GM18907 (cell line): Measurements from ENCODE around the gene INSC.
"Not testable (repeated sequence)": the region's sequence is repeated elsewhere in the genome, so short reads cannot be mapped to it uniquely, and the experiment has no call there.

ENCODE experiments used
- ATAC-seq: cut with Tn5 transposase; IDR thresholded peaks from one replicate; pipeline ENCODE4 v1.9.1; 2021; ENCODE audit warnings: mild to moderate bottlenecking, moderate library complexity; ENCODE audit not compliant: unreplicated experiment

INSC gene, protein sequence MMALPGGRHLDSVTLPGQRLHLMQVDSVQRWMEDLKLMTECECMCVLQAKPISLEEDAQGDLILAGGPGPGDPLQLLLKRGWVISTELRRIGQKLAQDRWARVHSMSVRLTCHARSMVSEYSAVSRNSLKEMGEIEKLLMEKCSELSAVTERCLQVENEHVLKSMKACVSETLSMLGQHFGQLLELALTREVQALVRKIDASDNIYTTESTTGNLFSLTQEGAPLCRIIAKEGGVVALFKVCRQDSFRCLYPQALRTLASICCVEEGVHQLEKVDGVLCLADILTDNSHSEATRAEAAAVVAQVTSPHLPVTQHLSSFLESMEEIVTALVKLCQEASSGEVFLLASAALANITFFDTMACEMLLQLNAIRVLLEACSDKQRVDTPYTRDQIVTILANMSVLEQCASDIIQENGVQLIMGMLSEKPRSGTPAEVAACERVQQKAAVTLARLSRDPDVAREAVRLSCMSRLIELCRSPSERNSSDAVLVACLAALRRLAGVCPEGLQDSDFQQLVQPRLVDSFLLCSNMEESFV

DNA sequence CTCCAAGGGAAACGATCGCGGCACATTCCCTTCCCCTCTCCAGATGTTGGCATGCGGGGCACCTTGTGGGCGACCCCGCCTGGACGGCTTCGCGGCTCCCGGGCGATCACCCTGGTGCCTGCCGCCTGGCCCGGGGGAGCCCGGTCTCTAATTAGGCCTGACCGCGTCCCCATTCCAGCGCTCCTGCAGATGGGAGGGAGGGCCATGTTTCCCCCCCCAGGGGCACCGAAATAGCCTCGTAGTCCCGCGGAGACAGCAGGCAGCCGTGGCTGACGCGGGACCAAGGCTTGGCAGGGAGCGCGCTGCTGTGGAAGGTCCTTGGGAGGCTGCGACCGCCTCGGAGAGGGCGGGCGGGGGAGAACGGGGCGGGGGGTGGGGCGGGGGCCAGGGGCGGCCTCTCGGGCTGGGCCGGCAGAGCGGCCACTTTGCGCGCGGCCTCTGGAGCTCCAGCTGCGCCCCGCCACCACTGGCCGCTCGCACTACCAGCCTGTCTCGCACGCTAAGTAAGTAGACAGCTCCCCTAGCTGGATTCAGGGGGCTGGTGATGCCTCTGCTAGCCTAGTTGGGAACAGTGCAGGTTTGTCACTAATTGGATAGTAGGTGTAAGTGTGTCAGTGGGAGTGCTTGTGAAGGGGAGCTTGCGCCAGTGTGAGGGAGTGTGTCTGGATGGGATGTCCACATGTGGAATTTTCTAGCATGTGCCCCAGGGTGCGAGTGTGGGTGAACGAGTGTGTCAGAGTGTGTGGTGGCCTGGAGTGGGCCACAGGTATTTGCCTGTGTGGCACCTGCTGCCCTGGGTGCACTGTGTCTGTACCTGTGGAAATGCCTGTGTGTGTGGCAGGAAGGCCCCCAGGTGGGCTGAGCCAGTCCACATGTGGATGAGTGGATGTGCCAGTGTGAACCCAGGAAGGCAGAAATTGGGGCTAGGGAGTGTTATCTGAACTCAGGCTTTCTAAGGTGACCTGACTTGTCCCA lies at the start of gene INSC:
Gene INSC (plus strand): TSS at position 423 of the 975 bp plus-strand sequence. CDS start 34,252 bp downstream, outside the sequence.
- no peak for ATAC-seq

DNA sequence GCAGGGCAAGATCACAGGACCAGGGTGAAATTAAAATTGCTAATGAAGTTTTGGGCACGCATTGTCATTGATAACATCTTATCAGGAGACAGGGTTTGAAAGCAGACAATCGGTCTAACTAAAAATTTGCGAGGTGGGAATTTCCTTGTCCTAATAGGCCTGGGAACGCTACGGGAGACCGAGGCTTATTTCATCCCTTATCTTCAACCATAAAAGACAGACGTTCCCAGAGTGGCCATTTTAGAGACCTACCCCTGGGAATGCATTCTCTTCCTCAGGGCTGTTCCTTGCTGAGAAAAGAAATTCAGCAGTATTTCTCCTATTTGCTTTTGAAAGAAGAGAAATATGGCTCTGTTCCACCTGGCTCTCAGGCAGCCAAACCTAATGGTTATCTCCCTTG lies 45.0 kb upstream of the INSC start:
- not testable (repeated sequence) for ATAC-seq

DNA sequence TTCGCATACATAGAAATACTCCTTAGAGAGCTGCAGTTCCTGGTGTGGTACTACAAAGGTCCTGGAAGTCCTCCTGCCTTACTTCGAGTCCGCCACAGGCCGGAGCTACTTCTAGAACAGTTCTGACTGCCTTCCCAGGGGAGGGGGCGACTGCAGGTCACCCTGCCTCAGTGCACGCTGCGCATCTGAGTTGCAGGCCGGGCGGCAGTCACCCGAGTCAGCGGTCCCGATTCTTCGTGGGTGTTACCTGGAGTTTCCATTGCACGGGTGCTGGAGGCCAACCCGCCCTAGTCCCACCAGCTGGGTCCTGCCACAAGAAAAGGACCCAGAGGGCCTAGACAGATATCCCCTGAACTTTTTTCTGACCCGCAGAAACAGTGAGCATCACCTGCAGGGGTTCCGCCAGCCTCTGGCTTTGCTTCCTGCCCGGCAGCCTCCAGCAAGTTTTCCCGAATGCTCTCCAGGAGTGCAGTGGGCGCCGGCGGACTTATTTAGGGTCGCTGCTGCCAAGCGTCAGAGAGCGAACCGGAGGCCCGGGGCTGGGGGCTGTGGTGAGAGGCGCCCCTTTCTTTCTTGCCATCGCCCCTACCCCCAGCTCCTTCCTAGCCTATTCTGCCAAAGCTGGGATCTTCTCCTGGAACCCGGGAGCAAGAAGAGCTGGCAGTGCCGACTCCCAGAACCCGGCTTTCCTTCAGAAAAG lies 43.0 kb upstream of the INSC start:
- ATAC-seq = no peak

DNA sequence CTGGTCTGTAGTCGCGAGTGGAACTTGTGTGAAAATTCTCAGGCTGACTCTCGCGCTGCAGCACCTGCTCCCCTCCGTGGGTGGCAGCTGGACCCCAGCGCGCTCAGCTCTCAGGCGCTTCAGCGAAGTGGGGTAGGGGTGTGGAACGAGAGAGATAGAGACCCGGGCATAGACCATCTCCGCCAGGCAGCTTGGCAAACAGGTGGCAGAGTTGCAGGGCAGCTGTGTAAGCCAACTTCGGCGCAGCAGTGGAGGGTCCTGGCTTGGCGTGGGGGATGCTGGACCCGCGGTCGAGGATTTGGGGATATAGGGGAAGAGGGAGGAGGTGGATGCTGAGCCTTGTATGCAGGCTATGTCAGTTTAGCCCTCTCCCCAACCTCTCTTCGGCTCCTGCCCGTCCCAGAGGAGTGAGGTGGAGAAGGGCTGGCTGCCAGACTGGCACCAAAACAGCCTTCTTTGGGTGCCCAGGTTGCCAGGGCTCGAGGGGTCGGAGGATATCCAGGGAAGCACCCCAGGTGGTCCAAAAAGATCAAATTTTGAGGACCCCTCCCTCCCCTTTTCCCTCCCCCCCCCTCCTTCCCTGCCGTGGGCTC lies 42.1 kb upstream of the INSC start:
- no peak for ATAC-seq

DNA sequence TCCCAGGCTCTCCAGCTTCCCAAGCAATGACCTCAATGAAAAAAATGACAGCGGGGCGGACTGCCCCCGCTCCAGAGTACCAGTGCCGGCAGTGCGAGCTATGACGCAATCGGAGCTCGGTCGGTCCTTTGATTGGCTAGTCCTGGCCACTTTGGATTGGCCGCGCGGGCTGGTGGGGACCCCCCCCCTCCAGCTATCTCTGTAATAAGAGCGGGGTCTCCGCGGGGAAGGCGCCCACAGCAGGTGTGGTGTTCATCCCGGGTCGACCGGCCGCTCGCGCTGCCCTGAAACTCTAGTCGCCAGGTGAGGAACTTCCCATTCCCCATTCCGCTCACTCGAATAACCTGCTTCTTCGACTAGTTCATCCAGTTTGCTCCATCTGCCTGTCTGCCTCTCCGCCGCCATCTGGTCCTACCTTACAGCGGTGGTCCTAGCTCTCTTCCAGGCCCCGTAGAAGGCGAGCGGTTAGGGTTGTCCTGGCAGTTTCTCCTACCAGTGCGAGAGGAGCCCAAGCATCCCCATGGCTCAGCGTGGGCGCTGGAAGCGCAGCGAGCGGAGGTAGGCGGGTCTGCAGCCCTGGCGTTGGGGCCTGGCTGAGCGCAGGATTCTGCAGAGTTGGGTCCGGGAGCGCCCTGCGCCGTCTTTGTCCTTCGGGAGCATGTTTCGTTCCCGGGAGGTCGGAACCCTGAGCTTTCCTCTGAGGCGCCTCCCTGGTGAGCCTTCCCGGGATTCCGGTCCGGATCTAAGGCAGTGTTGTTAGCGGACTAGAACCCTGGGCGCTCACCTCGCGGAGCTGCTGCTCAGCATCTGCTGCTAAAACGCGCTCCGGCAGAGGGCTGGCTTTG lies 41.1 kb upstream of the INSC start, which contains the start of gene CALCB:
Gene CALCB (plus strand): TSS at position 233 of the 845 bp plus-strand sequence. CDS start 1,126 bp downstream, outside the sequence.
- ATAC-seq = no peak

DNA sequence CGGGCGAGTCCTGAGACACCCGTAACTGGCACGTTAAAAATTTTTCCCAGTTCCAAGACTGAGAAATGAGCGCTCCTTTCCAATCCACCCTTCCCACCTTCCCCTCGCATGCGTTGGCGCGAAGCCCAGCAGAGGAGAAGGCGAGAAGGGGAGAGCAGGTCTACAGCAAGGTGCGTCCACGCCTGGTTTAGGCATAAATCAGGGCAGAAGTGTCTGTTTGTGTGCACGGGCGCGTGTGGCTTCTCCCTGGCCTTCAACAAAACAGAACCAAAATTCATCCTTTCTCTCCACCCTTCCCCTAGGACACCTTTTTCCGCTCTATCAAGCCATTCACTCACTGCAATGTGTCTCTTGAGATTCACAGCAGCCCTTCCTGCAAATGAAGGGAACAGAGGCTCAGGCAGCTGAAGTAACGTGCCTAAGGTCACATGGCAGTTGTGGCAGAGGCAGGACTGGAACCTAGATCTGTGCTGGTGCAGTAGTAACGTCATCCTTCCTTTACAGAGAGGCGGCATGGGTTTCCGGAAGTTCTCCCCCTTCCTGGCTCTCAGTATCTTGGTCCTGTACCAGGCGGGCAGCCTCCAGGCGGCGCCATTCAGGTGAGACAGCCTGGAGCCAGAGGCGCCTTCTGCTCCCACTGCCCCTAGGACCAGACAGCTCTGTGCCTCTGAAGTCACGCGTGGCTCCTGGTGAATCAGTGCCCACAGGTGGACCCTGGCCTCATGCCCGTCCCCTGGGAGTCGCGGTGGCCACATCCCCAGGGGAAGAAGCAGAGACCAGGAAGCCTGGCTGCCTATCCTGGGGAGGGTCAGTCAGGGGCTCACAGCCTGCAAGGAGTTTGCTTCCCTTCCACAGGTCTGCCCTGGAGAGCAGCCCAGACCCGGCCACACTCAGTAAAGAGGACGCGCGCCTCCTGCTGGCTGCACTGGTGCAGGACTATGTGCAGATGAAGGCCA lies 40.2 kb upstream of the INSC start:
- peak; percentile 95 for ATAC-seq

DNA sequence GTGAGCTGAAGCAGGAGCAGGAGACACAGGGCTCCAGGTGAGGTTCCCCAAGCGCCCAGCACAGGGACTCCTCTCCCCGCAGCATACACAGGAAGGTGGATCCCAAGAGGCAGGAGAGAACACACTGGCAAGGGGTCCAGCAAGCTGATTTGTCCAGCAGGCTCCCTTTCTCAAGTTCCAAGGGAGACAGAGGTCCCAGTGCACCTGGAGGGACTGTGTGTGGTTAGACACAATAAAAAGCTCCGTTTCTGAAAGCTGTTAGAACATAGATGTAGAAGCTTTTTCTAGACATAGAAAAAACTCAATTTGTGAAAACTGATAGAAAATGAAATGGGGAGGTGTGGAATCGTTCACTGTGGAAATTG lies 39.6 kb upstream of the INSC start:
- no peak for ATAC-seq

DNA sequence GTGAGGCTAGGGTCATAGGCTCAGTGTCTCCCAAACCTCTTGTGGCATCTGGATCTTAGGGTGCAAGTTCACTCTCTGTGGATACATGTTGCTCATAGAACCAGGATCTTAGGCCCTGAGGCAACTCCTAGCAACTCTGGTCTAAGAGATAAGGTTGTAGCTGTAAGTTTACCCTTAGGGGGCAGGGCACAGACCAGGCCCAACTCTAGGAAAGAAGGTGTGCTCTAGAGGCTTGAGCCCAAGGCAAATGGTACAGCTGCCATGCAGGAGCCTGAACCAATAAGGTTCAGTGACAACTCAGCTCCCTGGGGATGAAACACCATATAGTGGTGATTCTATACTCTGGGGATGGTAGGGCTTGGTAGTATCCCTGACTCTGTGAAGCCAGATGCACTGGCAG lies 23.5 kb upstream of the INSC start:
- no peak for ATAC-seq

DNA sequence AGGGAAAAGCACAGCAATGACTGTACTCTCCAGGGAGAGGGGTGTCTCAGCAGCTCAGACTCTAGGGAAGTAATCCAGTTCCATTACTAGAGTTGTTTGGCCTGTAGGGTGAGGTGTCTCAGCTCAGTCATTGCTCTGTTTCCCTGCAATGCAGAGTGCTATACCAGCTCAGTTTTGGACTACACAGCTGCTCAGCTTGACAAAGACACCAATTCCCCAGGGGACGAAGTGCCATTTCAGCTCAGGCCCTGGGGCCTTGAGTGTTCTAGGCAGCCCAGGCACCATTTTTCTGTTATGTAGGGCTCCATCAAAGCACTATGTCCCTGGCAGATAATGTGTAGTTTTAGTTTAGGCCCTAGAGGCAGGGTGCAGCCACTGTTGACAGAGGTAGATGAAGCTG lies 23.1 kb upstream of the INSC start:
- ATAC-seq = no peak

DNA sequence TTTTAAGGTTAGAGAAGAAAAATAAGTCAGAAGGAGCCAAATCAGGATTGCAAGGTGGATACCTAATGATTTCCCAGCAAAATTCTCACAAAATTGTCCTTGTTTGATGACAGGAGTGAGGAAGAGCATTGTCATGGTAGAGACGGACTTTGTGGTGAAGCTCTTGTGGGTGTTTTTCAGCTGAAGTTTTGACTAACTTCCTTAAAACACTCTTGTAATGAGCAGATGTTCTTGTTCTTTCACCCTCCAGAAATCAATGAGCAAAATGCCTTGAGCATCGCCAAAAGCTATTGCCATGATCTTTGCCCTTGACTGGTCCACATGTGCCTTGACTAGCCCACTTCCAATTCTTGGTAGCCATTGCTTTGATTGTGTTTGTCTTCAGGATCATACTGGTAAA lies 21.3 kb upstream of the INSC start:
- no peak for ATAC-seq

DNA sequence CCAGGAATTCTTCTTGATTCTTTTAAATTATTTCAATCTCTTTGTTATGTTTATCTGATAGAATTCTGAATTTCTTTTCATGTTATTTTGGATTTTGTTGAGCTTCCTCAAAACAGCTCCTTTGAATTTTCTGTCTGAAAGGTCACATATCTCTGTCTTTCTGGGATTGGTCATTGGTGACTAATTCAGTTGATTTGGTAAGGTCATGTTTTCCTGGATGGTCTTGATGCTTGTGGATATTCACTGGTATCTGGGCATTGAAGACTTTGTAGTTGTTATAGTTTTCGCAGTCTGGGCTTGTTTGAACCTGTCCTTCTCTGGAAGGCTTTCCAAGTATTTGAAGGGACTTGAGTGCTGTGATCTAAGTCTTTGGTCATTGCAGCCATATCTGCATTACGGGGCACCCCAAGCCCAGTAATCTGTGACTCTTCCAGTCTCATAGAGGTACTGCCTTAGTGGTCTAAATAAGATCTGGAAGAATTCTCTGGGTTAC lies 18.9 kb upstream of the INSC start:
- ATAC-seq = no peak

DNA sequence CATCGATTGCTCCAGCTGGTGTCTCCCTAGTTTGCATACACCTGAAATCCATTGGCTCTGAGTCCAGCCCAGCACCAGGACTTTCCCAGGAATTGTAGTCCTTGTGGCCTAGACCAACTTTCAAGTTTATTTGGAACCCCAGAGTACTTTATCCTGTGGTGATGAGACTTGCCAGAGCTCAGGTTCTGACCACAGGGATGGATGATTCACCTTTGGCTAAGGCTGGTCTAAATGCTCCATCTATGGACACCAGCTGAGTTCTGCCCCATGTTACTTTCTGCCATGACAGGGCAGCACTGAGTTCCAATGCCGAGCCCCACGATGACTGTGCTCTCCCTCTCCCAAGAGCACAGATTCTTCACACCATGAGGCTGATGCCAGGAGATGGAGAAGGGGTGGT lies 17.3 kb upstream of the INSC start:
- ATAC-seq = no peak

DNA sequence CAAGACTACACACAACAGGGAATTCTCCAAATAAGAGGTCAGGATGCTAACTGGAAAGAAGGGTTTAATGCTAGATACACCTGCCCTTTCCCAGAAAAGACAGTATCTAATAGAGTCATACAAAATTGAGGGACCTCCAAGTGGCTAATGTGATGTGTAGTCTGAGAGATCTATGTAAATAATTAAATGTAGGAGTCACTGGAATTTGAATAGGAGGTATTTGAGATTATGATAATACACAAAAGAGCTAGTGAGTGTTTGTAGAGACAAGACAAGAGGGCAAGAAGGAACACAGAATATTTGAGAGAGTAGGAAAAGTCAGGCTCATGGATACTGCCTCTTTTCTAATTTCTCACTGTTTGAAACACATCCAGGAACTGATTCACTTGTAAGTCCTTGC lies 15.5 kb upstream of the INSC start:
- no peak for ATAC-seq

DNA sequence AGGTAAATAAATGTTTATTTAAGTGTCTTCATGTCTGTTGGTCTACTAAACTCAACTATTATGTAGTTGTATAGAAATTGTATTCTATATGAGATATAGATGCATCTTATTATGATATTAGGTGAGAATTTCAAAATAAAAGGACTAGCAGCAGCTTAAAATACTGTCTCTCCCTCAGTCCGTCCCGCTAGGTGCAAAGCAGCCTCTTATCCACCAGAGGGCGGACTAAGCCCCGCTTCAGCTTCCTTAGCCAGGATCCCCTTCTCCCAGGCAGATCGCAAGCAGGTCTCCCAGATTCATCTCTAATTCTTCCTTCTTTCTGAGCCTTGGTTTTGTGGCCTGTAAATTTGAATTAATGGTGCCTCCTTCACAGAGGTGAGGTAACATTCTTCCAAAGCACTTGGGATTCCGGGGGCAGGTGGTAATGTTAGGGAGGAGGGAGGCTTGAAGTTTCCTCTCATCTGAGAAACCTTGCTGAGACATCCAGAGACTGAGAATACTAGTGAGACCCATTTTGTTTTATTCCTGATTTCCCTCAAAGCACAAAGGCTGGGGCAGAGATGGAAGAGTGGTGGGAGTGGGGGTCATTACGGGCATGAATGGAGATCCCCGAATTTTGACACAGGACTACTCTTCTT lies 13.5 kb upstream of the INSC start:
- peak; percentile 76 for ATAC-seq

DNA sequence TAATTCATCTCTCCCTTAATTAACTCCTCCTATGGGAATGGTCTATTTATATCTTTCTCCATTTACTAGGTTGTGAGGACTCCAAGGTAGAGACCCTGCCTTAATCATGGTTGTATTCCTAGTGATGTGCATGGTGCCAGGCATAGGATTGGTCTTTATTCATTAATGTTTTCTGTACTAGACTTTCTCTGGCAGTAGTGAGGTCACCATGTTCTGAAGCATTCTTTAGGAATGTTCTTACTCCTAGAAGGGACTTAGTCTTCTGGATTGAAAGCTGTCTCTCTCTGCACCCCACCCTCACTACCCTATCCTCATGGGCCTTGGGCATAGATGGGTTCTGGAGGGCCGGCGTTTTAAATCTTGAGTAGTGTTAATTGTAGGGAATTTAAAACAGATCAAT lies 10.6 kb upstream of the INSC start:
- no peak for ATAC-seq

DNA sequence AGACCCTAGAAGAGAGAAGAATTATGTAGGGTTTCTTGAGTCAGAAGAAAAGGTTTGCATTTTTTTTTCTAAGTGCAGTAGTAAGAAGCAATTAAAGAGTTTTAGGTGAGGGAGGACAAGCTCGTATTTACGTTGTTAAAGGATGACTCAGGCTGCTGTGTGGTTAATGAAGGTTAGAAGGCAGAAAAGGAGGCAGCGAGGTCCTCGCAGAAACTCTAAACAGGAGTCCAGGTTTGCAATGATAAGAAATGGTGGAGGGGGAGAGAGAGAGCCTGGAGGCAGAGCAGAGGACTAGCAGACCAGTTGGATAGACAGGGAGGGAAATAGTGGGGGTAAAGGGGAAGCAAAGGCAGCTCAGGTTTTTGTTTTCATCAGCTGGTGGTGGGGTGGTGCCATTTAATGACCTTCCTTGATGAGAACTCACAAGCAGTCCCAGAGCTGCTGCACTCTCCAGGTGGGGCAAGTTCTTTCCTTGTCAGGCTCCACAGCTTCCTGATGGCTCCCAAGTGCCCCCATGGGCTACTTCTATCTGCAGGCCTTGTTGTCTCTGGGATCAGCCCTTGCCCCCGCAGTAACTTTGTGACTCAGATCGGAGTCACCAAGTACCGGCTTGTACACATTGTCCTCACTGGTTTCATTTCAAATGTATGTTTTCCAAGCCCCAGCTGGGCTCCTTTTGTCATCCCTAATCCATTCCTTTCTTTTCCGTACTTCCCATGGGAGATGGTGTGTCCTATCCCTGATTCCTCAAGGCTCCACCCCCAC lies 8.3 kb upstream of the INSC start:
- no peak for ATAC-seq
